HepG2 (cell line): ENCODE measurements around the gene PTK7. TPM values are rescaled to one million over a fixed set of nuclear protein-coding genes. Genes with fewer than 3 reads are reported as not detected.

Experiments used
- ATAC-seq: fragments of 200-7000 bp; cut with Tn5 transposase; 3 replicates; pipeline ENCODE4 v1.9.1; 2020; ENCODE audit warnings: mild to moderate bottlenecking, moderate library complexity
- BruUV-seq: library from RNA; stranded (reverse); fragments of 400-500 nt; replicated peaks from 2 replicates; lab custom pipeline; 2021; lab: Mats Ljungman, UMichigan
- CTCF ChIA-PET: fragments of 300-600 bp; formaldehyde crosslinking; extraction: SDS; loops from one replicate; lab custom pipeline; 2021; ENCODE audit warnings: low total read pairs, inconsistent platforms, low intra/inter-chr PET ratio; lab: Yijun Ruan, JAX
- POLR2A ChIA-PET: fragments of 350-600 bp; sonication (Branson Sonifier 250); formaldehyde crosslinking; loops from one replicate; lab custom pipeline; 2020; ENCODE audit warnings: antibody characterized with exemption, inconsistent platforms; lab: Yijun Ruan, JAX
- DNase-seq: peaks from one replicate; pipeline ENCODE4 v3.0.0-alpha.2; 2015; ENCODE audit warnings: low spot score
- FAIRE-seq: peaks from 3 replicates; lab custom pipeline; 2011; peaks lifted over from hg19 to GRCh38; lab: Jason Lieb, UNC
- H2AFZ ChIP-seq: one replicate; pipeline ENCODE4 v1.6.1; 2011; ENCODE audit warnings: low read length, inconsistent platforms
- H3K27ac ChIP-seq: fragments of 300-600 bp; 3 replicates; pipeline ENCODE4 v1.8.0; 2011; ENCODE audit warnings: mixed run types, mild to moderate bottlenecking, mixed read lengths, low read length, inconsistent platforms; ENCODE audit not compliant: insufficient read depth; ENCODE audit errors: extremely low read length
- H3K27me3 ChIP-seq, 2 experiments: fragments of 200-600 bp in 1 of 2; 2 replicates in 1 of 2; 3 replicates in 1 of 2; pipeline versions ENCODE4 v1.6.0 to v1.8.0; 2011; ENCODE audit warnings: low read length in 2 of 2, mild to moderate bottlenecking in 2 of 2, moderate library complexity in 2 of 2, inconsistent platforms in 1 of 2; ENCODE audit not compliant: insufficient read depth in 2 of 2, control insufficient read depth in 1 of 2
- H3K36me3 ChIP-seq, 2 experiments: fragments of 200-600 bp in 1 of 2; replicated peaks in 1 of 2; 2 replicates in 1 of 2; 3 replicates in 1 of 2; pipeline versions ENCODE4 v1.5.1 to v1.8.0; 2011; ENCODE audit warnings: low read length in 2 of 2, inconsistent platforms in 1 of 2; ENCODE audit not compliant: insufficient read depth in 2 of 2, control insufficient read depth in 1 of 2
- H3K4me1 ChIP-seq: 2 replicates; pipeline ENCODE4 v1.5.1; 2012; ENCODE audit warnings: low read length, inconsistent platforms; ENCODE audit not compliant: insufficient read depth
- H3K4me2 ChIP-seq: 2 replicates; pipeline ENCODE4 v1.6.0; 2011; ENCODE audit warnings: low read depth, low read length, inconsistent platforms
- H3K4me3 ChIP-seq, 3 experiments: fragments of 200-600 bp in 1 of 3; sonication (generic), shearing (Covaris generic) in 1 of 3; replicated peaks in 1 of 3; 2 replicates each; pipeline ENCODE4 v1.5.1; 2011 to 2016; ENCODE audit warnings: low read length in 3 of 3, inconsistent platforms in 2 of 3, low read depth in 2 of 3, mild to moderate bottlenecking in 2 of 3, control low read depth in 1 of 3, mixed read lengths in 1 of 3; ENCODE audit not compliant: insufficient read depth in 1 of 3
- H3K79me2 ChIP-seq: one replicate; pipeline ENCODE4 v1.6.1; 2011; ENCODE audit warnings: low read length, inconsistent platforms; ENCODE audit not compliant: insufficient read depth
- H3K9ac ChIP-seq: 2 replicates; pipeline ENCODE4 v1.6.0; 2011; ENCODE audit warnings: mild to moderate bottlenecking, low read depth, low read length, inconsistent platforms; ENCODE audit not compliant: insufficient read depth
- H3K9me3 ChIP-seq: 2 replicates; pipeline ENCODE4 v1.5.1; 2012; ENCODE audit warnings: mild to moderate bottlenecking, low read length
- H4K20me1 ChIP-seq: 2 replicates; pipeline ENCODE4 v1.6.0; 2011; ENCODE audit warnings: inconsistent platforms, mild to moderate bottlenecking, low read length, moderate library complexity; ENCODE audit not compliant: insufficient read depth
- ARNT ChIP-seq: fragments of 450-650 bp; IDR thresholded peaks from 2 replicates; pipeline ENCODE4 v1.6.1; 2017
- FOSL2 ChIP-seq: sonication (generic); formaldehyde crosslinking; IDR thresholded peaks from 2 replicates; pipeline ENCODE4 v1.4.0; 2020; ENCODE audit warnings: missing genetic modification reagents
- ZNF703 ChIP-seq: sonication (generic); formaldehyde crosslinking; IDR thresholded peaks from 2 replicates; pipeline ENCODE4 v1.5.1; 2020; ENCODE audit warnings: missing genetic modification reagents, mild to moderate bottlenecking, moderate library complexity, borderline replicate concordance
- WGBS: methylation state at CpG from one replicate; pipeline ENCODE4 v1.1.6; 2017; ENCODE audit warnings: low lambda C conversion rate; 5-methylcytosine and 5-hydroxymethylcytosine counted together
- in situ Hi-C: cut with HindIII; loops from 2 replicates; pipeline ENCODE4 v1.10.0; 2017; ENCODE audit warnings: low pct_unique_long_range_greater_than_20kb; ENCODE audit not compliant: extremely low pct_ligation_motif_present
- intact Hi-C: fragments of 100-400 bp; cut with micrococcal nuclease; formaldehyde crosslinking; loops from one replicate; pipeline ENCODE4 v1.10.0; 2022; ENCODE audit not compliant: unreplicated experiment
- polyA plus RNA-seq, 8 experiments: library from polyadenylated mRNA; depleted of rRNA in 3 of 8; stranded (reverse) in 7 of 8; unstranded in 1 of 8; fragments of >200 nt; fragmentation: Illumina TruSeq in 4 of 8; extraction: Trizol in 4 of 8; gene quantifications; 2 replicates each; pipeline versions ENCODE4 v1.2.1 to v1.2.3, GENCODE V29; 2011 to 2016; ENCODE audit warnings: low read depth in 4 of 8, missing spikeins in 1 of 8, mixed read lengths in 1 of 8; ENCODE audit not compliant: insufficient read depth in 1 of 8
- total RNA-seq, 5 experiments: library from RNA; depleted of rRNA; stranded (reverse); fragments of >200 nt; fragmentation: Illumina TruSeq; extraction: Trizol; gene quantifications; 2 replicates each; pipeline ENCODE4 v1.2.3, GENCODE V29; 2016; ENCODE audit warnings: low read depth in 1 of 5
- TF ChIP-seq, protein P1 (sequence below): sonication (generic); formaldehyde crosslinking; IDR thresholded peaks from 2 replicates; pipeline ENCODE4 v1.4.0; 2020; ENCODE audit warnings: missing genetic modification reagents

PTK7 gene
- total and polyA plus RNA-seq, 2 of the 13 experiments (the other 11 are each of a cell fraction or from before 2014, with no cell fraction given): 98.5 to 99.8 TPM

DNA sequence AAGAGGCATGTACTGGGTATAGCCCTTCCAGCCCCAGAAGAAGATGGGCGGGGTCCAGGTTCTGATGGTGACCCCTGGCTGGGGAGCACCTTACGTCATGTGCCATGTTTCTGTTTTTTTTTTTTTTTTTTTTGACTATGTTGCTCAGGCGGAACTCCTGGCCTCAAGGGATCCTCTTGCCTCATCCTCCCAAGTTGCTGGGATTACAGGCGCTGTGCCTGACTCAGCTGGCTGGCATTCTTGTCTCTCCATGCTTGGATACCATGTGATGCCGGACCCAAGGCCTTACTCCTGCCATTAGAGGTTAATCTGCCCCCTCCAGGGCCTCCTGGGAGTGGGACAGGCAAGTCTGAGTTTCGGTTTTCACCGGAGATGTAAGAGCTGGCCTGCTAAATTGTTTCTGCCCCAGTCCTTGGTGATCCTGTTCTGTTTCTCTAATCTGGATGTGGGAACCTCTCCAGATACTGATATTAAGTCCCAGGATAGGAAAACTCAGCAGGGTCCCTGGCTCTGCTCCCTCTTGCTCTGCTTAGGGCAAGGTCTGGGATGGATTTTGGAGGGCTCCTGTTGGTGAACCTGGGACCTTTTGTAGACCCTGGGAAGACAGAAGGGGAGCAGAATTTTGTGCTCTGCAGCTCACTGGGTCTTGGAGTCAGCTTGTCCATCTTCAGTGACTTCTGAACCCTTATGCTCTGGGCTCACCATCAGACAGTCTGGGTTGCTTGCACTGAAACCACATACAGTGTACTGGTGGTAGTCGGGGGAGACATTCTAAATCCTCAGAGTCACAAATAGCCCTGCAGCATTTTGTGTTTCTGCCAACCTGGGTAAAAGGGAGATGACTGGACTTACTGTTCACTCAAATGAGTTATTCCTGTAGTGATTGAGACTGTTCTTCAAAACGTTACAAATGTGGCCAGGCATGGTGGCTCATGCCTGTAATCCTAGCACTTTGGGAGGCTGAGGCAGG, 45.1 kb downstream of the PTK7 start:
- DNase-seq: no peak
- ChIA-PET POLR2A (interaction anchor here (1.3 kb wide), 1 partner anchor 31 kb away, joined by 5 read pairs; no protein-coding TSS in a partner anchor), CTCF (no interaction called here)
- no peaks in the 10 kb centered on the region for H3K27me3 ChIP-seq
- H2AFZ ChIP-seq: no peak overlapping the region
- 0 out of 3 replicates have a peak, but pooled peaks have one; percentile 7 for ATAC-seq
- H3K9ac ChIP-seq: no peak overlapping the region
- no peak overlapping the region for H3K27ac ChIP-seq
- no peak for FAIRE-seq
- no peaks in the 10 kb centered on the region for H4K20me1 ChIP-seq
- peaks cover 47% of the 10 kb centered on the region for H3K4me1 ChIP-seq
- no peak overlapping the region for H3K4me2 ChIP-seq
- H3K36me3 ChIP-seq: no peaks in the 10 kb centered on the region
- H3K9me3 ChIP-seq: no peaks in the 10 kb centered on the region
- peaks cover 48% of the 10 kb centered on the region for H3K79me2 ChIP-seq
- WGBS: 88% methylated on average over 9 of the region's 9 CpGs
- in situ Hi-C loops (loop anchor here (10.0 kb wide), 1 partner anchor 46 kb away; the partner anchor contains the start of gene PTK7), intact Hi-C loops (no loop called here)
- no peak overlapping the region for H3K4me3 ChIP-seq
- no TSS peak for BruUV-seq
- TF ChIP-seq, protein P1, sequence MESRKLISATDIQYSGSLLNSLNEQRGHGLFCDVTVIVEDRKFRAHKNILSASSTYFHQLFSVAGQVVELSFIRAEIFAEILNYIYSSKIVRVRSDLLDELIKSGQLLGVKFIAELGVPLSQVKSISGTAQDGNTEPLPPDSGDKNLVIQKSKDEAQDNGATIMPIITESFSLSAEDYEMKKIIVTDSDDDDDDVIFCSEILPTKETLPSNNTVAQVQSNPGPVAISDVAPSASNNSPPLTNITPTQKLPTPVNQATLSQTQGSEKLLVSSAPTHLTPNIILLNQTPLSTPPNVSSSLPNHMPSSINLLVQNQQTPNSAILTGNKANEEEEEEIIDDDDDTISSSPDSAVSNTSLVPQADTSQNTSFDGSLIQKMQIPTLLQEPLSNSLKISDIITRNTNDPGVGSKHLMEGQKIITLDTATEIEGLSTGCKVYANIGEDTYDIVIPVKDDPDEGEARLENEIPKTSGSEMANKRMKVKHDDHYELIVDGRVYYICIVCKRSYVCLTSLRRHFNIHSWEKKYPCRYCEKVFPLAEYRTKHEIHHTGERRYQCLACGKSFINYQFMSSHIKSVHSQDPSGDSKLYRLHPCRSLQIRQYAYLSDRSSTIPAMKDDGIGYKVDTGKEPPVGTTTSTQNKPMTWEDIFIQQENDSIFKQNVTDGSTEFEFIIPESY (CRISPR knock-in tag): peak; percentile 73; the same call in 1 of the 2 replicates
- TF ChIP-seq FOSL2 (CRISPR knock-in tag): 0 out of 2 replicates have a peak, but pooled peaks have one; percentile 9
- no peak for TF ChIP-seq ARNT
- TF ChIP-seq ZNF703 (CRISPR knock-in tag): 0 out of 2 replicates have a peak, but pooled peaks have one; percentile 7
